Psoas muscle (tissue), 8 donors: Measurements from ENCODE around the gene NUCKS1. TPM values are rescaled to one million over a fixed set of nuclear protein-coding genes. Genes with fewer than 3 reads are reported as not detected.

ENCODE experiments used
- ATAC-seq, 4 donors: fragments of 200-7000 bp; cut with Tn5 transposase; one replicate each; pipeline ENCODE4 v1.9.1; 2020; ENCODE audit warnings: moderate library complexity in 3 of 4, mild to moderate bottlenecking in 2 of 4
- DNase-seq, 2 donors: peaks; one replicate each; pipeline ENCODE4 v3.0.0-alpha.2; 2020
- H3K27ac ChIP-seq: fragments of 200-600 bp; one replicate; pipeline ENCODE4 v1.8.0; 2022
- H3K27me3 ChIP-seq, 3 donors: fragments of 200-600 bp in 1 of 3; one replicate each; pipeline versions ENCODE4 v1.6.1 to v1.8.0; 2013 to 2022; ENCODE audit warnings: low read length in 2 of 3, mild to moderate bottlenecking in 2 of 3, moderate library complexity in 1 of 3; ENCODE audit not compliant: insufficient read depth in 3 of 3
- H3K36me3 ChIP-seq, 2 donors: fragments of 200-600 bp in 1 of 2; one replicate each; pipeline versions ENCODE4 v1.6.1 to v1.8.0; 2013 to 2022; ENCODE audit warnings: low read depth in 1 of 2, mild to moderate bottlenecking in 1 of 2, moderate library complexity in 1 of 2; ENCODE audit not compliant: insufficient read depth in 1 of 2
- H3K4me1 ChIP-seq: fragments of 200-600 bp; one replicate; pipeline ENCODE4 v1.8.0; 2022
- H3K4me3 ChIP-seq: fragments of 200-600 bp; one replicate; pipeline ENCODE4 v1.8.0; 2022; ENCODE audit warnings: mild to moderate bottlenecking
- H3K9me3 ChIP-seq: fragments of 200-600 bp; one replicate; pipeline ENCODE4 v1.8.0; 2022
- WGBS, 3 donors: extraction: QIAGEN DNeasy Blood & Tissue Kit; methylation state at CpG; one replicate each; pipeline versions ENCODE4 v1.1.6 to v1.1.7; 2013; 5-methylcytosine and 5-hydroxymethylcytosine counted together
- intact Hi-C, 2 donors: fragments of 100-400 bp; cut with DNase I; formaldehyde crosslinking; loops; one replicate each; pipeline versions ENCODE4 v1.11.0 to v1.14.2; 2022
- polyA plus RNA-seq, 3 donors: library from polyadenylated mRNA; stranded (reverse); fragments of 200-250 nt; gene quantifications; one replicate each; pipeline ENCODE4 v1.2.3, GENCODE V29; 2013
- total RNA-seq, 4 donors: library from RNA; stranded (reverse); fragmentation: NEBNext Ultra II Directional in 2 of 4; extraction: Animal tissue kit (Norgen Biotek cat#: 25700) in 2 of 4; gene quantifications; one replicate each; pipeline versions ENCODE4 v1.2.1 to v1.2.4, GENCODE V29; 2021 to 2023
- TF ChIP-seq, protein P1 (sequence below): fragments of 200-600 bp; IDR thresholded peaks from one replicate; pipeline ENCODE4 v1.8.0; 2022; ENCODE audit warnings: antibody characterized with exemption
- donor health status: healthy with polysubstance abuse.
- donor health status: DM: no; HTN: no; CAD: no; lungs with moderate emphysema.
- donor health status: Bipolar disorder and iron deficiency.
- donor health status: healthy.
- donor health status: DM: yes; HTN: yes; CAD: no.
- donor health status: DM: no; HTN: no; CAD: no.
- donor health status: DM: no; HTN: no; CAD: no.
- donor health status: DM: yes; HTN: yes; CAD: no.

NUCKS1 gene
- total and polyA plus RNA-seq, 7 donors = 28.3 to 174 (median 140) TPM

DNA sequence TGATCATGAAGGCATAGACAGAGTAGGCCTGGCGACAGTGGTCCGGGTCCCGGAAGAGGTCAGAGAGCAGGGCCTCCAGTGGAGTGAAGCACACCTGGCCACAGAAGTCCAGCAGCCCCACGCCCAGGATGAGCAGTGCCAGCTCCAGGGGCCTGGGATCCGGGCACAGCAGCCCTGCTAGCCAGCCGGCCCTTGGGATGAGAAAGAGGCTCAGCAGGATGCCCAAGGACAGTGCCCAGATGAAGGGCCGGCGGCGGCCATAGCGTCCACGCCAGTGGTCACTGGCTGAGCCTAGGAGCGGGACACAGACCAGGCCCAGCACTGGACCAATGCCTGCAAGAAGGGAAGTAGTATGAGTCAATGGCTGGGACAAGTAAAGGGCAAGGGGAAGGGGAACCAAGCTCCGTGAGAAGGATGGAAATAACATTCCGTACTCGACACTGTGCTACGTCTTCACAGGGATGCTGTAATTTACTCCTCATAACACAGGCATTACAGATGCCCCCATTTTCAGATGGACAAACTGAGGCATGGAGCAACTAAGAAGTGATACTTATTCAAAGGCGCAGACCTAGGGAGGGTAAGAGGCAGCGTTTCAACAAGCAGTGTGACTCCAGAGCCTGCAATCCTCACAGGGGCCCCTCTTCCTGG, 86.6 kb downstream of the NUCKS1 start:
- intact Hi-C loops = no loop called here
- H3K36me3 ChIP-seq = no peaks in the 10 kb centered on the region
- H3K4me1 ChIP-seq = no peaks in the 10 kb centered on the region
- H3K27me3 ChIP-seq = no peaks in the 10 kb centered on the region
- DNase-seq (no peak), ATAC-seq (no peak)
- TF ChIP-seq, protein P1, sequence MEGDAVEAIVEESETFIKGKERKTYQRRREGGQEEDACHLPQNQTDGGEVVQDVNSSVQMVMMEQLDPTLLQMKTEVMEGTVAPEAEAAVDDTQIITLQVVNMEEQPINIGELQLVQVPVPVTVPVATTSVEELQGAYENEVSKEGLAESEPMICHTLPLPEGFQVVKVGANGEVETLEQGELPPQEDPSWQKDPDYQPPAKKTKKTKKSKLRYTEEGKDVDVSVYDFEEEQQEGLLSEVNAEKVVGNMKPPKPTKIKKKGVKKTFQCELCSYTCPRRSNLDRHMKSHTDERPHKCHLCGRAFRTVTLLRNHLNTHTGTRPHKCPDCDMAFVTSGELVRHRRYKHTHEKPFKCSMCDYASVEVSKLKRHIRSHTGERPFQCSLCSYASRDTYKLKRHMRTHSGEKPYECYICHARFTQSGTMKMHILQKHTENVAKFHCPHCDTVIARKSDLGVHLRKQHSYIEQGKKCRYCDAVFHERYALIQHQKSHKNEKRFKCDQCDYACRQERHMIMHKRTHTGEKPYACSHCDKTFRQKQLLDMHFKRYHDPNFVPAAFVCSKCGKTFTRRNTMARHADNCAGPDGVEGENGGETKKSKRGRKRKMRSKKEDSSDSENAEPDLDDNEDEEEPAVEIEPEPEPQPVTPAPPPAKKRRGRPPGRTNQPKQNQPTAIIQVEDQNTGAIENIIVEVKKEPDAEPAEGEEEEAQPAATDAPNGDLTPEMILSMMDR = no peak
- WGBS, 3 donors = 90 to 93% (median 91%) methylated on average over 18 of the region's 18 CpGs
- no peaks in the 10 kb centered on the region for H3K9me3 ChIP-seq
- no peak overlapping the region for H3K27ac ChIP-seq
- no peak overlapping the region for H3K4me3 ChIP-seq

Other genes starting within 250 kb of the NUCKS1 start
- 10 to 100 TPM in 1 of 4 donors, 1 to 10 TPM in 3; 3.9 to 11.9 (median 6.0) TPM for gene CDK18, start 245.5 kb downstream of the NUCKS1 start, total RNA-seq
- gene CDK18, start 245.5 kb downstream of the NUCKS1 start, polyA plus RNA-seq = 1 to 10 TPM; 1.5 to 2.1 (median 1.6) TPM
- 10 to 100 TPM; 34.4 to 67.8 (median 43.7) TPM for gene ELK4, start 118.2 kb downstream of the NUCKS1 start, total RNA-seq
- gene ELK4, start 118.2 kb downstream of the NUCKS1 start, polyA plus RNA-seq = 10 to 100 TPM in 2 of 3 donors, 1 to 10 TPM in 1; 5.5 to 18.6 (median 11.2) TPM
- 1 to 10 TPM in 1 of 4 donors, under 1 TPM in 3; 0.32 to 2.7 (median 0.51) TPM for gene SLC45A3, start 69.7 kb downstream of the NUCKS1 start, total RNA-seq
- gene SLC45A3, start 69.7 kb downstream of the NUCKS1 start, polyA plus RNA-seq = under 1 TPM; 0.15 to 0.95 (median 0.16) TPM
- gene RAB29, start 25.3 kb upstream of the NUCKS1 start, total RNA-seq = 1 to 10 TPM; 5.9 to 8.3 (median 6.4) TPM
- gene RAB29, start 25.3 kb upstream of the NUCKS1 start, polyA plus RNA-seq = 10 to 100 TPM in 1 of 3 donors, 1 to 10 TPM in 2; 5.3 to 20.5 (median 5.5) TPM
- gene SLC41A1, start 63.0 kb upstream of the NUCKS1 start, total RNA-seq = 10 to 100 TPM; 54.1 to 87.7 (median 67.4) TPM
- gene SLC41A1, start 63.0 kb upstream of the NUCKS1 start, polyA plus RNA-seq = 10 to 100 TPM; 19.8 to 42.9 (median 25.7) TPM
- gene PM20D1, start 100.0 kb upstream of the NUCKS1 start, total RNA-seq = under 1 TPM in 3 of 4 donors, not detected in 1; 0.16 to 0.32 (median 0.23) TPM
- under 1 TPM in 2 of 3 donors, not detected in 1; 0.05 to 0.23 TPM for gene PM20D1, start 100.0 kb upstream of the NUCKS1 start, polyA plus RNA-seq
- 1 to 10 TPM in 1 of 4 donors, under 1 TPM in 3; 0.15 to 5.5 (median 0.47) TPM for gene SLC26A9, start 193.3 kb upstream of the NUCKS1 start, total RNA-seq
- under 1 TPM; 0.16 to 0.56 (median 0.42) TPM for gene SLC26A9, start 193.3 kb upstream of the NUCKS1 start, polyA plus RNA-seq